GM10847 (cell line): ENCODE measurements around the gene CRYBG2.

Source experiments
- POLR2A ChIP-seq: IDR thresholded peaks from 2 replicates; pipeline ENCODE4 v1.6.1; 2011; ENCODE audit not compliant: insufficient read length; ENCODE audit errors: extremely low read depth

The CRYBG2 gene

GRCh38 chr1:26297057-26297790 is 56.7 kb downstream of the CRYBG2 start:
- TF ChIP-seq POLR2A: no peak

- TF ChIP-seq POLR2A: no peak
These were observed 57.4 kb downstream of the CRYBG2 start for GRCh38 chr1:26296340-26297056.

GRCh38 chr1:26295194-26296138 is 58.5 kb downstream of the CRYBG2 start:
- TF ChIP-seq POLR2A: no peak

- TF ChIP-seq POLR2A: no peak
These were observed 59.9 kb downstream of the CRYBG2 start for GRCh38 chr1:26293911-26294463.

- TF ChIP-seq POLR2A: no peak
These were observed 62.0 kb downstream of the CRYBG2 start for GRCh38 chr1:26291939-26292338.

GRCh38 chr1:26291433-26291832 is 62.5 kb downstream of the CRYBG2 start:
- no peak for TF ChIP-seq POLR2A

GRCh38 chr1:26290882-26291261 is 63.1 kb downstream of the CRYBG2 start:
- TF ChIP-seq POLR2A: no peak

- TF ChIP-seq POLR2A: peak; percentile 1
These were observed 63.6 kb downstream of the CRYBG2 start for GRCh38 chr1:26290122-26290881.

GRCh38 chr1:26289158-26290059 is 64.5 kb downstream of the CRYBG2 start:
- peak; percentile 47 for TF ChIP-seq POLR2A

- peak; percentile 11 for TF ChIP-seq POLR2A
These were observed 65.5 kb downstream of the CRYBG2 start for GRCh38 chr1:26288311-26288941.

GRCh38 chr1:26287811-26288210 is 66.1 kb downstream of the CRYBG2 start:
- TF ChIP-seq POLR2A: no peak

- TF ChIP-seq POLR2A: no peak
These were observed 66.8 kb downstream of the CRYBG2 start for GRCh38 chr1:26287033-26287711.

GRCh38 chr1:26286064-26286416 is 67.9 kb downstream of the CRYBG2 start:
- TF ChIP-seq POLR2A: no peak
